Measurements from ENCODE around the gene PTOV1.

Gene PTOV1

GRCh38 chr19:49858088-49858985 is 7.4 kb downstream of the PTOV1 start (continued):
- TF ChIP-seq ZNF398 (tag by site-specific recombination; IDR thresholded peaks at IDR 0.05) = no peak
- TF ChIP-seq TSHZ1 (tag by site-specific recombination; IDR thresholded peaks at IDR 0.05; ENCODE audit: borderline replicate concordance) = no peak
- TF ChIP-seq REPIN1 (tag by site-specific recombination; IDR thresholded peaks at IDR 0.05; ENCODE audit: low read depth) = no peak
- TF ChIP-seq ZNF280C (tag by site-specific recombination; IDR thresholded peaks at IDR 0.05) = no peak
- TF ChIP-seq ZNF18 (tag by site-specific recombination; IDR thresholded peaks at IDR 0.05) = no peak
- no peak for TF ChIP-seq MZF1 (tag by site-specific recombination; IDR thresholded peaks at IDR 0.05; ENCODE audit: borderline replicate concordance)
- TF ChIP-seq HOXD13 (CRISPR knock-in tag; IDR thresholded peaks at IDR 0.05; ENCODE audit: borderline replicate concordance) = no peak
- TF ChIP-seq EGR2 (tag by site-specific recombination; IDR thresholded peaks at IDR 0.05; ENCODE audit: low read depth) = peak; percentile 77
- no peak for TF ChIP-seq ZNF121 (tag by site-specific recombination; IDR thresholded peaks at IDR 0.05)
- TF ChIP-seq ZNF239 (tag by site-specific recombination; IDR thresholded peaks at IDR 0.05) = no peak
- no peak for TF ChIP-seq ATF2 (tag by site-specific recombination; IDR thresholded peaks at IDR 0.05; ENCODE audit: low read depth)
- no peak for TF ChIP-seq ZNF174 (tag by site-specific recombination; IDR thresholded peaks at IDR 0.05)
- no peak for TF ChIP-seq ZNF24 (tag by site-specific recombination; IDR thresholded peaks at IDR 0.05)
- no peak for TF ChIP-seq ZNF645 (tag by site-specific recombination; IDR thresholded peaks at IDR 0.05)
- no peak for TF ChIP-seq ZNF654 (tag by site-specific recombination; IDR thresholded peaks at IDR 0.05; ENCODE audit: low read depth)
- no peak for TF ChIP-seq ZBTB49 (tag by site-specific recombination; IDR thresholded peaks at IDR 0.05; ENCODE audit: low read depth)
- no peak for TF ChIP-seq ZNF248 (tag by site-specific recombination; IDR thresholded peaks at IDR 0.05)
- no peak for TF ChIP-seq ZNF558 (tag by site-specific recombination; IDR thresholded peaks at IDR 0.05)
- no peak for TF ChIP-seq ZBTB20 (tag by site-specific recombination; IDR thresholded peaks at IDR 0.05)
- no peak for TF ChIP-seq ZNF843 (tag by site-specific recombination; IDR thresholded peaks at IDR 0.05)
- TF ChIP-seq ZNF768 (tag by site-specific recombination; IDR thresholded peaks at IDR 0.05) = no peak
- no peak for TF ChIP-seq ZNF830 (tag by site-specific recombination; IDR thresholded peaks at IDR 0.05; ENCODE audit: low read depth)

Data from HEK293 (cell line).